Ovary (tissue), 9 donors: Measurements from ENCODE around the gene SCN11A. TPM values are rescaled to one million over a fixed set of nuclear protein-coding genes. Genes with fewer than 3 reads are reported as not detected.

Source experiments
- DNase-seq, 5 donors: peaks; one replicate each; pipeline ENCODE4 v3.0.0-alpha.2; 2019 to 2020
- H3K27ac ChIP-seq, 2 donors: fragments of 200-600 bp; one replicate each; pipeline versions ENCODE4 v1.5.1 to v1.8.0; 2019 to 2022
- H3K27me3 ChIP-seq: fragments of 200-600 bp; one replicate; pipeline ENCODE4 v1.8.0; 2022
- H3K36me3 ChIP-seq: fragments of 200-600 bp; sonication (generic); one replicate; pipeline ENCODE4 v1.5.1; 2019
- H3K4me1 ChIP-seq: one replicate; pipeline ENCODE4 v1.8.1; 2013; ENCODE audit warnings: mild to moderate bottlenecking, moderate library complexity; ENCODE audit not compliant: insufficient read depth
- H3K4me3 ChIP-seq: fragments of 200-600 bp; sonication (generic); one replicate; pipeline ENCODE4 v1.5.1; 2017
- H3K9me3 ChIP-seq, 2 donors: fragments of 200-600 bp in 1 of 2; sonication (generic) in 1 of 2; one replicate each; pipeline versions ENCODE4 v1.5.1 to v1.8.1; 2013 to 2019; ENCODE audit warnings: mild to moderate bottlenecking in 1 of 2, moderate library complexity in 1 of 2
- EP300 ChIP-seq: sonication (generic); formaldehyde crosslinking; IDR thresholded peaks from one replicate; pipeline ENCODE4 v1.6.1; 2017; ENCODE audit warnings: antibody characterized with exemption
- POLR2A ChIP-seq: fragments of 450-650 bp; IDR thresholded peaks from one replicate; pipeline ENCODE4 v1.6.1; 2017; ENCODE audit warnings: antibody characterized with exemption, mild to moderate bottlenecking, moderate library complexity
- WGBS, 3 donors: extraction: QIAGEN DNeasy Blood & Tissue Kit in 1 of 3; methylation state at CpG; one replicate each; pipeline versions ENCODE4 v1.1.5 to v1.1.7; 2013 to 2017; 5-methylcytosine and 5-hydroxymethylcytosine counted together
- intact Hi-C, 4 donors: fragments of 100-400 bp; cut with DNase I; formaldehyde crosslinking; loops; one replicate each; pipeline versions ENCODE4 v1.11.0 to v1.15.1; 2022 to 2023
- polyA plus RNA-seq, 2 donors: library from polyadenylated mRNA; stranded (reverse); fragments of 200-250 nt in 1 of 2; fragments of 350-450 nt in 1 of 2; fragmentation: Illumina TruSeq in 1 of 2; extraction: RNeasy Lipid Tissue Mini Kit (QIAGEN cat#74804) in 1 of 2; gene quantifications; one replicate each; pipeline ENCODE4 v1.2.3, GENCODE V29; 2013 to 2014
- total RNA-seq, 7 donors: library from RNA; depleted of rRNA in 2 of 7; stranded (reverse); fragments of >200 nt in 2 of 7; fragmentation: NEBNext Ultra II Directional in 3 of 7; extraction: Animal tissue kit (Norgen Biotek cat#: 25700) in 3 of 7; gene quantifications; one replicate each; pipeline versions ENCODE4 v1.1.0 to v1.2.4, GENCODE V29; 2016 to 2023
- TF ChIP-seq, protein P1 (sequence below), 3 donors: fragments of 450-650 bp in 2 of 3; fragments of 200-600 bp in 1 of 3; IDR thresholded peaks; one replicate each; pipeline versions ENCODE4 v1.5.1 to v1.8.0; 2016 to 2022; ENCODE audit warnings: antibody characterized with exemption in 3 of 3, mild to moderate bottlenecking in 1 of 3
- donor health status: DM: no; HTN: no; CAD: no; lungs with moderate emphysema.
- donor health status: DM: no; HTN: no; CAD: no.
- donor health status: Bipolar disorder and iron deficiency.
- donor health status: DM: yes; HTN: yes; CAD: no.
- donor health status: DM: no; HTN: no; CAD: no.
- donor health status: DM: yes; HTN: yes; CAD: no.

The SCN11A gene
- total and polyA plus RNA-seq, 9 donors: under 0.01 to 0.34 (median 0.13) TPM

DNA sequence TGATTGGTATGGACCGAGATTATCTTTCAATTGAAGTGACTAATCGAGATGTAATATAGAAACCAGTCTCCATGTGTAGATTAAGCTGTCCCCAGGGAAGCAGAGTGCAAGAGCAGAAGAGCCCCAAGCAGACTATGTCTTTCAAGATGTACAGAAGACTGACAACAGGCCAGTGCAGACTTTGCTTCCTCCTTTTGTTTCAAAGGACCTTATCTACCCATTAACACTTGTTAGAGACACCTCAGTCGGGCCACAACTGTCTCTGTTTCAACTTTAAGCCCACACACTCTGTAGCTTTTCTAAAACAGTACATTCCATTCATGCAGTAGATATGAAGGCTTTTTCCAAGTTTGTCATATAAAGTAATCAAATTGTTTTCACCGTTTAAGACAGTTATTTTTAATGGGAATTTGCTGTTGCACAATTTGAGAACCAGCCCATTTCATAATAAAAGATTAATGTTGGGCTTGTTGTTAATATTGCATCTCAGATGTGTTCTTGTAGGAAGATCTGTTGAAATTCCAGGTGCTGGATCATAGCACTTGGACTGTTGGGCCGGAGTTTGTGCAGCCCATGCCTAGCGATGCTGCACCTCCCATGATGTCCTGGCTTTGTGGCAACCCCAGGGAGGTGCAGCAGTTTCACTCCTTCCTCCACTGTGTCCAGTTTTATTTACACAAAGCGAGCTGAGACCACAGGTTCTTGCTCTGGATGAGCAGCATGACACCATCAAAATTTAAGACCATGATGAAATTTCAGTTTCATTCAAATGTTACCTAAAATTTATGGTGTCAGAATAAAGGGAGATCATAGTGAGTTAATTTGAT is 43.3 kb upstream of the SCN11A start:
- H3K36me3 ChIP-seq: no peaks in the 10 kb centered on the region
- H3K27me3 ChIP-seq: no peaks in the 10 kb centered on the region
- H3K27ac ChIP-seq: peak overlapping the region in 1 of 2 donors; percentile 23
- intact Hi-C loops: no loop called here
- H3K9me3 ChIP-seq: no peaks in the 10 kb centered on the region
- peaks cover 4% of the 10 kb centered on the region for H3K4me1 ChIP-seq
- TF ChIP-seq POLR2A: no peak
- TF ChIP-seq, protein P1, sequence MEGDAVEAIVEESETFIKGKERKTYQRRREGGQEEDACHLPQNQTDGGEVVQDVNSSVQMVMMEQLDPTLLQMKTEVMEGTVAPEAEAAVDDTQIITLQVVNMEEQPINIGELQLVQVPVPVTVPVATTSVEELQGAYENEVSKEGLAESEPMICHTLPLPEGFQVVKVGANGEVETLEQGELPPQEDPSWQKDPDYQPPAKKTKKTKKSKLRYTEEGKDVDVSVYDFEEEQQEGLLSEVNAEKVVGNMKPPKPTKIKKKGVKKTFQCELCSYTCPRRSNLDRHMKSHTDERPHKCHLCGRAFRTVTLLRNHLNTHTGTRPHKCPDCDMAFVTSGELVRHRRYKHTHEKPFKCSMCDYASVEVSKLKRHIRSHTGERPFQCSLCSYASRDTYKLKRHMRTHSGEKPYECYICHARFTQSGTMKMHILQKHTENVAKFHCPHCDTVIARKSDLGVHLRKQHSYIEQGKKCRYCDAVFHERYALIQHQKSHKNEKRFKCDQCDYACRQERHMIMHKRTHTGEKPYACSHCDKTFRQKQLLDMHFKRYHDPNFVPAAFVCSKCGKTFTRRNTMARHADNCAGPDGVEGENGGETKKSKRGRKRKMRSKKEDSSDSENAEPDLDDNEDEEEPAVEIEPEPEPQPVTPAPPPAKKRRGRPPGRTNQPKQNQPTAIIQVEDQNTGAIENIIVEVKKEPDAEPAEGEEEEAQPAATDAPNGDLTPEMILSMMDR (IDR thresholded peaks at IDR 0.05): no peak
- TF ChIP-seq EP300: no peak
- H3K4me3 ChIP-seq: no peak overlapping the region
- WGBS, 3 donors: 33 to 47% (median 37%) methylated on average over 7 of the region's 7 CpGs
- DNase-seq: no peak

DNA sequence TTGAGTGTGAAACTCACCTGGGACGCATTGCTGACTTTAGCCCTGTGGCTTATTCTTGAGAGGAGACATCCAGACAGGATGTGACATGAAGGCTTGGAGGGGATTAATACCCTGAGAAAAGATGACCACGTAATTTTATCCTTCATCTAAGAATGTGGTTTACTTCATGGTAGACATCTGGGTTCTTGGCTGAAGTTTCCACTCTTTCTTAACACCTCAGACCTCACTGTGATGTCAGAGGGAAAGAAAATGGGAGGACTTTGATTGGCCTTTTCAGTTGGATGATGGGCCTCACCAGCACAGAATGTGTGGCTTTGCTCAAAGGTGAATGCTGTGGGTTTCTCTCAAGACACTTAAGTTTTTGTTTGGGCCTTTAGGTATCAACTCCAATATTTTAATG is 39.2 kb upstream of the SCN11A start:
- intact Hi-C loops: no loop called here
- TF ChIP-seq, protein P1 (IDR thresholded peaks at IDR 0.05): no peak
- TF ChIP-seq EP300 (no peak), POLR2A (no peak)
- no peaks in the 10 kb centered on the region for H3K36me3 ChIP-seq

DNA sequence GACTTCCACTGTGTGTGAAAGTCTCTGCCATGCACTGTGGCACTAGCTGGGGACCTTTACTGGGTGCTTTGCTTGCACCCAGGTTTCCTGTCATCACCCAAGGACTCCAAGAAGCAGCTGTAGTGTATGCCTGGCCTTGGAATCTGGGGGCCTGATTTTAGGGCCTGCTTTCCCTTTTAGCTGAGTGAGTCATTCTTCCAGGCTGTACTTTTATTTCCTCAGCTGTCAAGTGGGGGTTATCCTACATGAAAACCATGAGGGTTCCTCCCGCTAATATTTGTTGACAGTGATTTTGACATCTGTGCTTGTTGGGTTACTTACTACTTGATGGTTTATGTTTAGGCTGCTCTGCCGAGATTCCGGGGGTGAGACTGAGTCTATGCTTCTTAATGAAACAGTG is 37.1 kb upstream of the SCN11A start:
- Histone ChIP-seq H3K27ac (peak overlapping the region in 1 of 2 donors; percentile 15), H3K4me1 (peaks cover 2% of the 10 kb centered on the region), H3K27me3 (no peaks in the 10 kb centered on the region), H3K4me3 (no peak overlapping the region), H3K9me3 (no peaks in the 10 kb centered on the region), H3K36me3 (no peaks in the 10 kb centered on the region)
- intact Hi-C loops: no loop called here
- WGBS, 3 donors: 12 to 28% (median 12%) methylated on average over 3 of the region's 3 CpGs
- TF ChIP-seq EP300 (no peak), POLR2A (no peak)
- TF ChIP-seq, protein P1 (IDR thresholded peaks at IDR 0.05): no peak
- no peak for DNase-seq

More for the DNA sequence above, 39.2 kb upstream of the SCN11A start:
- H3K27ac ChIP-seq: no peak overlapping the region
- H3K4me1 ChIP-seq: peaks cover 5% of the 10 kb centered on the region
- H3K9me3 ChIP-seq: no peaks in the 10 kb centered on the region
- WGBS, 3 donors: 89 to 96% (median 92%) methylated on average over 2 of the region's 2 CpGs
- H3K4me3 ChIP-seq: no peak overlapping the region
- no peak for DNase-seq
- H3K27me3 ChIP-seq: no peaks in the 10 kb centered on the region

DNA sequence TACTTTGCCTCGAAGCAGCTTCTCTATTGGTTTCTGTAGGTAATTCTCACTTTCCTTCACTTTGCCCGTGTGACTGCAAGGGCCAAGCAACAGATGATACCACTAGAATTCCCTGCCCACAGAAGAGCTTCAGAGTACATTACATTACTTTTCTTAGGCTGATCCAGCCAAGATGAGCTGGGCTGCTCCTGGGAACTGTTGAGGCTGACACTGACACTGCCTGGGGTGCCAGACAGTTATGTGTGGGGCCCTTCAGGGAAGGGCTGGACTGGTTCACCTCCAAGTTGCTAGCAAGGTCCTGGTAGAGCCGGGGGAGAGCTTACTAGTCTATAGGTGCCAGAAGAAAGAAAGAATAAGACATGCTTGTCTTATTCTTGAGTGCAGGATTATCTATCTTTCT is 36.7 kb upstream of the SCN11A start:
- peaks cover 2% of the 10 kb centered on the region for H3K4me1 ChIP-seq
- intact Hi-C loops: no loop called here
- H3K27ac ChIP-seq: no peak overlapping the region
- no peak overlapping the region for H3K4me3 ChIP-seq
- no peaks in the 10 kb centered on the region for H3K36me3 ChIP-seq
- TF ChIP-seq EP300: no peak
- TF ChIP-seq POLR2A: no peak
- TF ChIP-seq, protein P1 (IDR thresholded peaks at IDR 0.05): no peak
- WGBS, 3 donors: 24 to 49% (median 40%) methylated on average over 3 of the region's 3 CpGs
- no peaks in the 10 kb centered on the region for H3K27me3 ChIP-seq
- DNase-seq: no peak
- H3K9me3 ChIP-seq: no peaks in the 10 kb centered on the region
